SK-N-SH (cell line): ENCODE results near the gene GNB2.
A peak's percentile ranks its signal among the peaks of the same experiment; 100 is the strongest.

Experiments used
- EP300 ChIP-seq, 2 experiments: IDR thresholded peaks; 2 replicates each; pipeline versions ENCODE4 v1.4.0 to v1.6.1; 2012; ENCODE audit warnings: borderline replicate concordance in 1 of 2, low read depth in 1 of 2, low read length in 1 of 2
- EZH2phosphoT487 ChIP-seq: fragments of 200-600 bp; sonication (generic); IDR thresholded peaks from 2 replicates; pipeline ENCODE4 v1.6.1; 2017; ENCODE audit warnings: low read depth, mixed run types, mild to moderate bottlenecking, antibody characterized with exemption, moderate library complexity, borderline replicate concordance
- GATA2 ChIP-seq: sonication (generic); formaldehyde crosslinking; IDR thresholded peaks from 2 replicates; pipeline ENCODE4 v1.5.0; 2020; ENCODE audit warnings: mild to moderate bottlenecking, missing genetic modification reagents
- JUND ChIP-seq: IDR thresholded peaks from 2 replicates; pipeline ENCODE4 v1.4.0; 2012
- PBX3 ChIP-seq: IDR thresholded peaks from 2 replicates; pipeline ENCODE4; 2012
- POLR2AphosphoS5 ChIP-seq: IDR thresholded peaks from 2 replicates; pipeline ENCODE4 v1.6.1; 2012; ENCODE audit warnings: low read depth, low read length
- TEAD4 ChIP-seq: IDR thresholded peaks from 2 replicates; pipeline ENCODE4 v1.4.0; 2012; ENCODE audit warnings: mild to moderate bottlenecking, borderline replicate concordance; ENCODE audit not compliant: insufficient read depth
- TF ChIP-seq, protein P1 (sequence below): fragments of 200-600 bp; sonication (generic); IDR thresholded peaks from 2 replicates; pipeline ENCODE4 v1.6.1; 2017; ENCODE audit warnings: antibody characterized with exemption, mild to moderate bottlenecking, moderate library complexity

- TF ChIP-seq, protein P1, sequence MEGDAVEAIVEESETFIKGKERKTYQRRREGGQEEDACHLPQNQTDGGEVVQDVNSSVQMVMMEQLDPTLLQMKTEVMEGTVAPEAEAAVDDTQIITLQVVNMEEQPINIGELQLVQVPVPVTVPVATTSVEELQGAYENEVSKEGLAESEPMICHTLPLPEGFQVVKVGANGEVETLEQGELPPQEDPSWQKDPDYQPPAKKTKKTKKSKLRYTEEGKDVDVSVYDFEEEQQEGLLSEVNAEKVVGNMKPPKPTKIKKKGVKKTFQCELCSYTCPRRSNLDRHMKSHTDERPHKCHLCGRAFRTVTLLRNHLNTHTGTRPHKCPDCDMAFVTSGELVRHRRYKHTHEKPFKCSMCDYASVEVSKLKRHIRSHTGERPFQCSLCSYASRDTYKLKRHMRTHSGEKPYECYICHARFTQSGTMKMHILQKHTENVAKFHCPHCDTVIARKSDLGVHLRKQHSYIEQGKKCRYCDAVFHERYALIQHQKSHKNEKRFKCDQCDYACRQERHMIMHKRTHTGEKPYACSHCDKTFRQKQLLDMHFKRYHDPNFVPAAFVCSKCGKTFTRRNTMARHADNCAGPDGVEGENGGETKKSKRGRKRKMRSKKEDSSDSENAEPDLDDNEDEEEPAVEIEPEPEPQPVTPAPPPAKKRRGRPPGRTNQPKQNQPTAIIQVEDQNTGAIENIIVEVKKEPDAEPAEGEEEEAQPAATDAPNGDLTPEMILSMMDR: peak; percentile 95
- TF ChIP-seq PBX3: no peak
- TF ChIP-seq POLR2AphosphoS5: no peak
- TF ChIP-seq GATA2: no peak
- no peak for TF ChIP-seq EP300 (IDR thresholded peaks at IDR 0.05; ENCODE audit: borderline replicate concordance in 1 of 2, low read depth in 1 of 2, low read length in 1 of 2)
- TF ChIP-seq EZH2phosphoT487: no peak
- no peak for TF ChIP-seq JUND
- TF ChIP-seq TEAD4: 0 out of 2 replicates have a peak, but pooled peaks have one; percentile 26
These were observed 31.8 kb downstream of the GNB2 start for GRCh38 chr7:100705320-100705752.
